ENCODE data around the gene SULT1C4.
"Not testable (repeated sequence)": the region's sequence is repeated elsewhere in the genome, so short reads cannot be mapped to it uniquely, and the experiment has no call there.

SULT1C4 gene

DNA sequence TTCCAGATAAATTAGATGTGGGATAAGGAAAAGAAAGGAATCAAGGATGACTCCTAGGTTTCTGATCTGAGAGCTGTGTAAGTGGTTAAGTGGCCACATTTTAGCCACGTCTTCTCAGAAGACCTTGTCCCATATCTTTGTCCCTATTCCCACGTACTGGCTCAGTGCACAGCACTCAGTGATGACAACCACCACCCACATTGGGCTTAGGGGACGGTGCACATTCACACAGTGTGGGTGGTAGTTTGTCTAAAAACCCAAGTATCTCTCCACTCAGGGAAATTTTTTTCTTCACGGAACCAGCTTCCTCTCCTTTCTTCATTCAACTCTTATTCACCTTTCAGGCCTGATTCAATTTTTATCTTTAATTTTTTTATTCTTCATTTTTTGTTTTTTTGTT, 40.7 kb downstream of the SULT1C4 start:
- no peak overlapping the region for H3K4me3 ChIP-seq (ENCODE audit: low read depth, low read length)
- DNase-seq (ENCODE audit: low read depth), result no peak
- TF ChIP-seq, protein P1, sequence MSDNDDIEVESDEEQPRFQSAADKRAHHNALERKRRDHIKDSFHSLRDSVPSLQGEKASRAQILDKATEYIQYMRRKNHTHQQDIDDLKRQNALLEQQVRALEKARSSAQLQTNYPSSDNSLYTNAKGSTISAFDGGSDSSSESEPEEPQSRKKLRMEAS (IDR thresholded peaks at IDR 0.05; ENCODE audit: low read depth, low read length), result no peak

DNA sequence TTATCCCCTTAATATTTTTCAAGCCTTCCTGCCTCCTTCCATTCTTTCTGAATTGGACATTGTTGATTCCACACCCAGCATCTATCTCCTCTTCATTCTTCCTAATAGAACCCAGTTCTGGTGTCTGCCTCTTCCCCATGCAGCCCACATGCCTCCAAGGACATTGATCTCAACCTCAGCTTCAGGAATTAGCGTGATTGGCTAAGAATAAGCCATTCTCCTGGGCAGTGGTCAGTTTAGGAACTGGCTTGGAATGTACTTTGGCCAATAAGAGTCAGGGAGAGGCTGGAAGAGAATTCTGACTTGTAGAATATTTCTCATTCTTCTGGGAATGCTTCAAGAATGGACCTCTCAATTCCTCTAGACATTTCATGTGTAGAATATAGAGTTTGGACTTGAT, 45.3 kb downstream of the SULT1C4 start:
- H3K4me3 ChIP-seq (ENCODE audit: low read depth, low read length), result no peak overlapping the region
- TF ChIP-seq, protein P1 (IDR thresholded peaks at IDR 0.05; ENCODE audit: low read depth, low read length), result no peak
- TF ChIP-seq, protein P2, sequence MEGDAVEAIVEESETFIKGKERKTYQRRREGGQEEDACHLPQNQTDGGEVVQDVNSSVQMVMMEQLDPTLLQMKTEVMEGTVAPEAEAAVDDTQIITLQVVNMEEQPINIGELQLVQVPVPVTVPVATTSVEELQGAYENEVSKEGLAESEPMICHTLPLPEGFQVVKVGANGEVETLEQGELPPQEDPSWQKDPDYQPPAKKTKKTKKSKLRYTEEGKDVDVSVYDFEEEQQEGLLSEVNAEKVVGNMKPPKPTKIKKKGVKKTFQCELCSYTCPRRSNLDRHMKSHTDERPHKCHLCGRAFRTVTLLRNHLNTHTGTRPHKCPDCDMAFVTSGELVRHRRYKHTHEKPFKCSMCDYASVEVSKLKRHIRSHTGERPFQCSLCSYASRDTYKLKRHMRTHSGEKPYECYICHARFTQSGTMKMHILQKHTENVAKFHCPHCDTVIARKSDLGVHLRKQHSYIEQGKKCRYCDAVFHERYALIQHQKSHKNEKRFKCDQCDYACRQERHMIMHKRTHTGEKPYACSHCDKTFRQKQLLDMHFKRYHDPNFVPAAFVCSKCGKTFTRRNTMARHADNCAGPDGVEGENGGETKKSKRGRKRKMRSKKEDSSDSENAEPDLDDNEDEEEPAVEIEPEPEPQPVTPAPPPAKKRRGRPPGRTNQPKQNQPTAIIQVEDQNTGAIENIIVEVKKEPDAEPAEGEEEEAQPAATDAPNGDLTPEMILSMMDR (IDR thresholded peaks at IDR 0.05; ENCODE audit: low read depth, low read length), result no peak
- no peak for TF ChIP-seq MYC (IDR thresholded peaks at IDR 0.05; ENCODE audit: low read depth, low read length)
- TF ChIP-seq POLR2A (IDR thresholded peaks at IDR 0.05; ENCODE audit: extremely low read depth, insufficient read length), result no peak
- no peak for DNase-seq (ENCODE audit: low read depth)

DNA sequence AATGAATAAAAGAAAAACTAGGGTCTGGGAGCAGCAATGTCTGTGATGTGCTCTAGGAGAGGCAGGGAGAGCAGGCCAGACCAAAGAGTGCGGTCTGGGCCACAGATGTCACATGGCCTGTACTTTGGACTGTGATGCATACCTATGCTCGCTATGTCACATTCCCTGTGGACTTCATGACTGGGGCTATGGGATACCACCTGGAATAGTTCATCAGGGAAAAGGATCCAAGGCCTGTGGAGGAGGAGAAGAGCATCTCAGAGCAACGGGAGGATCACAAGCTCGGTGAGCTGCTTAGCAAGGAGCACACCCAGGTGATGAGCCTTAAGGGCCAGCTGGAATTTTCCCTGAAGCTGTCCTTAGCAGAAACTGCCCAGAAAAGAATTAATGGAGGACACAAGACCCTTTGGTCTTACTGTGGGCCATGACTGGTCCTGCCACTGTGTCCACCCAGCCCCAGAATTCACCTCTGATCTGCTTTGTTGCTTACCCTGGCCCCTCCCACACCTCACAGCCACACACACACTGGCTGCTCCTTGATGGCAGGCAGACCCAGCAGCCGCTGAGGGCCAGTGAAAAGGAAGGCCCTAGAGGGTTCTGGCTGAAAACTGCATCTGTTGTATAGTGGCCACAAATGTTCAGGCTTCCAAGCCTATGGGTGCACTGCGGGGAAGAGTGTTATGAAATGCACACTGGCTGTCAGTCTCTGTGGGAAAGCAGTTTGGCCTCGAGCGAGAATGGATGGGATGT, 45.9 kb downstream of the SULT1C4 start:
- TF ChIP-seq, protein P2 (IDR thresholded peaks at IDR 0.05; ENCODE audit: low read depth, low read length), result no peak
- no peak for TF ChIP-seq MYC (IDR thresholded peaks at IDR 0.05; ENCODE audit: low read depth, low read length)
- TF ChIP-seq, protein P1 (IDR thresholded peaks at IDR 0.05; ENCODE audit: low read depth, low read length), result no peak
- no peak for TF ChIP-seq POLR2A (IDR thresholded peaks at IDR 0.05; ENCODE audit: extremely low read depth, insufficient read length)
- H3K4me3 ChIP-seq (ENCODE audit: low read depth, low read length), result no peak overlapping the region
- no peak for DNase-seq (ENCODE audit: low read depth)

DNA sequence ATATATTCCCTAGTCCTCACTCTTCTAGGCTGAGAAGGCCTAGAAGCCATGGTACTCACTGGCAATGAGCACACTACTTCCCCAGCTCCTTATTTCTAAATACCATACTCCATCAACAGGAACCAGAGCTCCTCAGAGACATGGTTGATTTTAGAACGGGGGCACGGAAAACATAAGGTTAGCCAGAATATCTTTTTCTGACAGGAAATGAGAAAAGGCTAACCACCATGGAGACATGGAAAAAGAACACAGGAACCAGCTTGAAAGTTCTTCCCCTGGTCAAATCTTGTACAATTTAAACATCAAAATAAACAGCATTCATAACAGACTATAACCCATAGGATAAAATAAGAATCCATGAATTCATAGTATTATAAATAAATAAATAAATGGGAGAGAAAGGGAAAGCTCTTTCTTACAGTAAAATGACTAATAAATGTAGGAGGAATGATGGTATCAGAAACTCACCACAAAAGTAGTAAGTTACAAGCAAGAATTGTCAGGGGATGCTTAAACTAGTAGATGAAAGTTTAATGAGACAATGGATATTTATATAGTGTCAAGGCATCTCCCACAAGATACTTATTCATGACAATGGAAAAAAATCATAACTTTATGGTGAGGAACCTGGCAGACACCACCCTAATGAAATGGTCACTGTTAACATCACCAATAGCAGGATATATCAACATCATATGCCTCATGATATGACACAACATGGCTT, 50.7 kb downstream of the SULT1C4 start:
- DNase-seq (ENCODE audit: low read depth), result no peak
- no peak overlapping the region for H3K4me3 ChIP-seq (ENCODE audit: low read depth, low read length)
- no peak for TF ChIP-seq MYC (IDR thresholded peaks at IDR 0.05; ENCODE audit: low read depth, low read length)
- TF ChIP-seq, protein P1 (IDR thresholded peaks at IDR 0.05; ENCODE audit: low read depth, low read length), result no peak
- TF ChIP-seq, protein P2 (IDR thresholded peaks at IDR 0.05; ENCODE audit: low read depth, low read length), result no peak
- TF ChIP-seq POLR2A (IDR thresholded peaks at IDR 0.05; ENCODE audit: extremely low read depth, insufficient read length), result no peak

DNA sequence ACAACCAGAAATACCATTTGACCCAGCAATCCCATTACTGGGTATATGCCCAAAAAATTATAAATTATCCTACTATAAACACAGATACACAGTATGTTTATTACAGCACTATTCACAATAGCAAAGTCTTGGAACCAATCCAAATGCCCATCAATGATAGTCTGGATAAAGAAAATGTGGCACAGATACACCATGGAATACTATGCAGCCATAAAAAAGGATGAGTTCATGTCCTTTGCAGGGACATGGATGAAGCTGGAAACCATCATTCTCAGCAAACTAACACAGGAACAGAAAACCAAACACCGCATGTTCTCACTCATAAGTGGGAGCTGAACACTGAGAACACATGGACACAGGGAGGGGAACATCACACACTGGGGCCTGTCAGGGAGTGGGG, 57.8 kb downstream of the SULT1C4 start:
- not testable (repeated sequence) for DNase-seq (ENCODE audit: low read depth); H3K4me3 ChIP-seq (ENCODE audit: low read depth, low read length)

DNA sequence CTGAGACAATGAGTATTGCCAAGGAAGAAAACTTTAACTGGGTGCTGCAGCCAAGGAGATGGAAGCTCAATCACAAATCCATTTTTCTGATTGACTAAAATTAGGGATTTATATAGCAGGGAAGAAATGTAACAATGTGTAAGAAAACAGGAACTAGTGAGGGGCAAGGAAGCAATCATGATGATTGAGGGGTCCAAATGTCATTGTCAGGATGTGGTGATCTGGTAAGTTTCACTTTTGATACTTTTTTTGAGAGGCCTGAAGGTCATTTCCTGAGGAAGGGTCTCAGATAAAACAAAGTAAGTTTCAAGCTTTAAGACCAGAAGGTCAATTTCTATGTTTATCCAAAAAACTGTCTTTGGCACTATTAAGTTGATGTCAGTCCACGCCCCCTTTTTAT, 59.2 kb downstream of the SULT1C4 start:
- TF ChIP-seq MYC (IDR thresholded peaks at IDR 0.05; ENCODE audit: low read depth, low read length), result no peak
- TF ChIP-seq POLR2A (IDR thresholded peaks at IDR 0.05; ENCODE audit: extremely low read depth, insufficient read length), result no peak
- TF ChIP-seq, protein P2 (IDR thresholded peaks at IDR 0.05; ENCODE audit: low read depth, low read length), result no peak
- TF ChIP-seq, protein P1 (IDR thresholded peaks at IDR 0.05; ENCODE audit: low read depth, low read length), result no peak
- H3K4me3 ChIP-seq (ENCODE audit: low read depth, low read length), result no peak overlapping the region
- DNase-seq (ENCODE audit: low read depth), result peak; percentile 14
